K562 (cell line): ENCODE measurements around the gene ELOVL7. TPM values are rescaled to one million over a fixed set of nuclear protein-coding genes. Genes with fewer than 3 reads are reported as not detected.

Experiments
- ADNP ChIP-seq: fragments of 200-800 bp; sonication (Bioruptor generic); IDR thresholded peaks from 2 replicates; pipeline ENCODE4 v1.6.1; 2016; ENCODE audit warnings: missing genetic modification characterization, missing compliant biosample characterization
- BRF1 ChIP-seq: IDR thresholded peaks from 3 replicates; pipeline ENCODE4 v1.6.1; 2011; ENCODE audit warnings: borderline replicate concordance, mild to moderate bottlenecking; ENCODE audit not compliant: insufficient read length; ENCODE audit errors: extremely low read depth
- CHD4 ChIP-seq: fragments of 200-600 bp; sonication (generic); IDR thresholded peaks from 3 replicates; pipeline ENCODE4 v1.6.1; 2012; ENCODE audit warnings: low read depth, mild to moderate bottlenecking, mixed read lengths, low read length, inconsistent platforms; ENCODE audit not compliant: insufficient read depth, insufficient replicate concordance, poor library complexity, severe bottlenecking
- FOS ChIP-seq: IDR thresholded peaks from 3 replicates; pipeline ENCODE4 v1.6.1; 2011; ENCODE audit not compliant: insufficient read length; ENCODE audit errors: extremely low read depth
- FUS ChIP-seq: fragments of 200-400 bp; formaldehyde crosslinking; optimal IDR thresholded peaks from 2 replicates; pipeline ENCODE3; 2017; ENCODE audit warnings: low read depth, low read length
- HIVEP1 ChIP-seq: fragments of 250-450 bp; sonication (Bioruptor Pico); IDR thresholded peaks from 2 replicates; pipeline ENCODE4 v1.4.0; 2020; ENCODE audit warnings: mild to moderate bottlenecking
- HNRNPUL1 ChIP-seq: fragments of 200-400 bp; formaldehyde crosslinking; IDR thresholded peaks from 2 replicates; pipeline ENCODE4 v1.6.1; 2017; ENCODE audit warnings: low read length
- KHSRP ChIP-seq: fragments of 450-650 bp; IDR thresholded peaks from 2 replicates; pipeline ENCODE4 v1.6.1; 2017
- L3MBTL2 ChIP-seq: fragments of 450-650 bp; IDR thresholded peaks from 2 replicates; pipeline ENCODE4 v1.6.1; 2016; ENCODE audit warnings: mild to moderate bottlenecking, moderate library complexity
- MAFF ChIP-seq: IDR thresholded peaks from 2 replicates; pipeline ENCODE4 v1.6.1; 2012; ENCODE audit warnings: low read length, improper control_type of control experiment
- MCM2 ChIP-seq: fragments of 450-650 bp; IDR thresholded peaks from 2 replicates; pipeline ENCODE4 v1.6.1; 2017; ENCODE audit warnings: low read depth, mild to moderate bottlenecking
- NCOA4 ChIP-seq: fragments of 450-650 bp; IDR thresholded peaks from 2 replicates; pipeline ENCODE4 v1.6.1; 2018; ENCODE audit warnings: mild to moderate bottlenecking; ENCODE audit not compliant: partially characterized antibody
- POLR2AphosphoS2 ChIP-seq: IDR thresholded peaks from 2 replicates; pipeline ENCODE4 v1.6.1; 2012; ENCODE audit warnings: low read length, improper control_type of control experiment
- SRSF9 ChIP-seq: fragments of 200-400 bp; formaldehyde crosslinking; IDR thresholded peaks from 2 replicates; pipeline ENCODE4 v1.6.1; 2017; ENCODE audit warnings: low read depth, low read length, borderline replicate concordance
- XRCC3 ChIP-seq: fragments of 450-650 bp; IDR thresholded peaks from 2 replicates; pipeline ENCODE4 v1.6.1; 2017; ENCODE audit warnings: mild to moderate bottlenecking, moderate library complexity
- ZBED1 ChIP-seq: IDR thresholded peaks from 2 replicates; pipeline ENCODE4 v1.6.1; 2014
- ZBTB8A ChIP-seq: fragments of 450-650 bp; IDR thresholded peaks from 2 replicates; pipeline ENCODE4 v1.6.1; 2018; ENCODE audit warnings: mild to moderate bottlenecking, moderate library complexity; ENCODE audit not compliant: partially characterized antibody
- ZC3H11A ChIP-seq: IDR thresholded peaks from 2 replicates; pipeline ENCODE4 v1.6.1; 2012; ENCODE audit warnings: low read depth, low read length, improper control_type of control experiment
- ZNF133 ChIP-seq: fragments of 250-450 bp; sonication (Bioruptor Pico); IDR thresholded peaks from 2 replicates; pipeline ENCODE4 v1.4.0; 2020; ENCODE audit warnings: mild to moderate bottlenecking
- ZNF197 ChIP-seq: fragments of 200-800 bp; sonication (Bioruptor generic); IDR thresholded peaks from 2 replicates; pipeline ENCODE4 v1.6.1; 2016; ENCODE audit warnings: low read depth, missing genetic modification characterization, missing compliant biosample characterization
- ZNF695 ChIP-seq: fragments of 450-650 bp; formaldehyde crosslinking; IDR thresholded peaks from 2 replicates; pipeline ENCODE4 v1.4.0; 2020; ENCODE audit warnings: mild to moderate bottlenecking, moderate library complexity
- polyA plus RNA-seq, 8 experiments: library from polyadenylated mRNA; depleted of rRNA in 4 of 8; stranded (reverse) in 5 of 8; unstranded in 3 of 8; fragments of >200 nt; fragmentation: Nextera tagmentation in 2 of 8; fragmentation: Illumina TruSeq in 1 of 8; extraction: Ambion mirVana in 2 of 8; extraction: Trizol in 1 of 8; gene quantifications; 2 replicates each; pipeline versions ENCODE4 v1.2.1 to v1.2.3, GENCODE V29; 2011 to 2014; ENCODE audit warnings: inconsistent platforms in 1 of 8, missing spikeins in 1 of 8
- total RNA-seq, 7 experiments: library from RNA; depleted of rRNA in 6 of 7; stranded (reverse); fragments of >200 nt in 6 of 7; fragmentation: Illumina TruSeq in 2 of 7; extraction: Trizol in 2 of 7; gene quantifications; 2 replicates each; pipeline versions ENCODE4 v1.2.1 to v1.2.3, GENCODE V29; 2011 to 2021; ENCODE audit warnings: low replicate concordance in 1 of 7
- TF ChIP-seq, protein P1 (sequence below), 3 experiments: fragments of 200-800 bp in 1 of 3; fragments of 250-450 bp in 1 of 3; fragments of 450-650 bp in 1 of 3; sonication (Bioruptor Pico) in 1 of 3; sonication (Bioruptor generic) in 1 of 3; formaldehyde crosslinking in 1 of 3; IDR thresholded peaks; 2 replicates each; pipeline versions ENCODE4 v1.6.1 to v1.8.0; 2016 to 2022; ENCODE audit warnings: mild to moderate bottlenecking in 2 of 3, missing genetic modification characterization in 2 of 3, missing compliant biosample characterization in 1 of 3, moderate library complexity in 1 of 3
- TF ChIP-seq, protein P2 (sequence below): IDR thresholded peaks from 3 replicates; pipeline ENCODE4 v1.6.1; 2011; ENCODE audit warnings: borderline replicate concordance, mild to moderate bottlenecking, moderate library complexity; ENCODE audit not compliant: insufficient read length; ENCODE audit errors: extremely low read depth

ELOVL7 gene
- total and polyA plus RNA-seq, 9 of the 15 experiments (the other 6 are each of a cell fraction or from before 2014, with no cell fraction given): 4.5 to 12.3 (median 6.9) TPM

DNA sequence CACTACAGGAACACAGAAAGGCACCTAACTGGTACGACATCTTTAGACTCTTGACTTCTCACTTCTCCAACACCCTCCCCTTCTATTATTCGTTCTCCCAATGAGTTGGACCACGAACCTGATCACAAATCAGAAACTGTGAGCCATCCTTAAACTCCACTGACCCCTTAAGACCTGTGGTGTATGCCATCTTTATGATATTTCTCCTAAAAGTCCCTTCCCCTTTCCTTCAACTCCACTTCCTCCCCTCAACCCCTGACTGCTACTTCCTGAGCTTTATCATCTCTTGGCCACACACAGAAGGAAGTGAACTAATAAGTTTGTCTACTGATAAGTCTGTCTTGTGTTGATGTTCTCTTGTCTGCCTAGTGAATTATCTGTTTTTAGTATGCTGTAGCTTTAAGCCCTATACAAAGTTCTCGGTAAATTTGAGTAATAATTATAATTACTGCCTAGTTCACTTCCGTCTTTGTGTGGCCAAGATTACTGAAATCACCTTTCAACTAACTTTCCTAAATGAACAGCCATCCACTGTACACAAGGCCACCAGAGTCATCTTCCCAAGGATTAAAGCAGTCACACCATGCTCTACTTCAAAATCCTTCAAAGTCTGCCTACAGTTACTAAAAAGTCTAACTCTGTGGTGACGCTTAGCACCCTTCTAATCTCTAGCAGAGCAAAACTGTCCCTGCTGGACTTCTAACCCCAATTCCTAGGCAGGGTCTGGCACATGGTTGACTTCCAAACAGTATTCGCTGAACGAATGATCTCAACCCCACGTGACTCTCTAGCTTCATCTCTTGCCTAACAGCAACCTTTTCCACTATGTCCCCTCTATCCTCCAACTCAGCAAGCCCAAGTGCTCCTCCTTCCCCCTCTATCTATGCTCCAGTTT is 23.2 kb downstream of the ELOVL7 start (continued):
- TF ChIP-seq, protein P1, sequence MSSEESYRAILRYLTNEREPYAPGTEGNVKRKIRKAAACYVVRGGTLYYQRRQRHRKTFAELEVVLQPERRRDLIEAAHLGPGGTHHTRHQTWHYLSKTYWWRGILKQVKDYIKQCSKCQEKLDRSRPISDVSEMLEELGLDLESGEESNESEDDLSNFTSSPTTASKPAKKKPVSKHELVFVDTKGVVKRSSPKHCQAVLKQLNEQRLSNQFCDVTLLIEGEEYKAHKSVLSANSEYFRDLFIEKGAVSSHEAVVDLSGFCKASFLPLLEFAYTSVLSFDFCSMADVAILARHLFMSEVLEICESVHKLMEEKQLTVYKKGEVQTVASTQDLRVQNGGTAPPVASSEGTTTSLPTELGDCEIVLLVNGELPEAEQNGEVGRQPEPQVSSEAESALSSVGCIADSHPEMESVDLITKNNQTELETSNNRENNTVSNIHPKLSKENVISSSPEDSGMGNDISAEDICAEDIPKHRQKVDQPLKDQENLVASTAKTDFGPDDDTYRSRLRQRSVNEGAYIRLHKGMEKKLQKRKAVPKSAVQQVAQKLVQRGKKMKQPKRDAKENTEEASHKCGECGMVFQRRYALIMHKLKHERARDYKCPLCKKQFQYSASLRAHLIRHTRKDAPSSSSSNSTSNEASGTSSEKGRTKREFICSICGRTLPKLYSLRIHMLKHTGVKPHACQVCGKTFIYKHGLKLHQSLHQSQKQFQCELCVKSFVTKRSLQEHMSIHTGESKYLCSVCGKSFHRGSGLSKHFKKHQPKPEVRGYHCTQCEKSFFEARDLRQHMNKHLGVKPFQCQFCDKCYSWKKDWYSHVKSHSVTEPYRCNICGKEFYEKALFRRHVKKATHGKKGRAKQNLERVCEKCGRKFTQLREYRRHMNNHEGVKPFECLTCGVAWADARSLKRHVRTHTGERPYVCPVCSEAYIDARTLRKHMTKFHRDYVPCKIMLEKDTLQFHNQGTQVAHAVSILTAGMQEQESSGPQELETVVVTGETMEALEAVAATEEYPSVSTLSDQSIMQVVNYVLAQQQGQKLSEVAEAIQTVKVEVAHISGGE (CRISPR knock-in tag; IDR thresholded peaks at IDR 0.05): no peak
- no peak for TF ChIP-seq POLR2AphosphoS2
- no peak for TF ChIP-seq SRSF9
- no peak for TF ChIP-seq BRF1
- TF ChIP-seq HIVEP1 (CRISPR knock-in tag): no peak
- TF ChIP-seq, protein P2, sequence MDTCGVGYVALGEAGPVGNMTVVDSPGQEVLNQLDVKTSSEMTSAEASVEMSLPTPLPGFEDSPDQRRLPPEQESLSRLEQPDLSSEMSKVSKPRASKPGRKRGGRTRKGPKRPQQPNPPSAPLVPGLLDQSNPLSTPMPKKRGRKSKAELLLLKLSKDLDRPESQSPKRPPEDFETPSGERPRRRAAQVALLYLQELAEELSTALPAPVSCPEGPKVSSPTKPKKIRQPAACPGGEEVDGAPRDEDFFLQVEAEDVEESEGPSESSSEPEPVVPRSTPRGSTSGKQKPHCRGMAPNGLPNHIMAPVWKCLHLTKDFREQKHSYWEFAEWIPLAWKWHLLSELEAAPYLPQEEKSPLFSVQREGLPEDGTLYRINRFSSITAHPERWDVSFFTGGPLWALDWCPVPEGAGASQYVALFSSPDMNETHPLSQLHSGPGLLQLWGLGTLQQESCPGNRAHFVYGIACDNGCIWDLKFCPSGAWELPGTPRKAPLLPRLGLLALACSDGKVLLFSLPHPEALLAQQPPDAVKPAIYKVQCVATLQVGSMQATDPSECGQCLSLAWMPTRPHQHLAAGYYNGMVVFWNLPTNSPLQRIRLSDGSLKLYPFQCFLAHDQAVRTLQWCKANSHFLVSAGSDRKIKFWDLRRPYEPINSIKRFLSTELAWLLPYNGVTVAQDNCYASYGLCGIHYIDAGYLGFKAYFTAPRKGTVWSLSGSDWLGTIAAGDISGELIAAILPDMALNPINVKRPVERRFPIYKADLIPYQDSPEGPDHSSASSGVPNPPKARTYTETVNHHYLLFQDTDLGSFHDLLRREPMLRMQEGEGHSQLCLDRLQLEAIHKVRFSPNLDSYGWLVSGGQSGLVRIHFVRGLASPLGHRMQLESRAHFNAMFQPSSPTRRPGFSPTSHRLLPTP: no peak
- TF ChIP-seq HNRNPUL1: no peak
- 0 out of 2 replicates have a peak, but pooled peaks have one; percentile 26 for TF ChIP-seq ZNF197 (CRISPR knock-in tag)
- TF ChIP-seq ZNF695 (CRISPR knock-in tag): no peak
- 0 out of 2 replicates have a peak, but pooled peaks have one; percentile 24 for TF ChIP-seq ADNP (tag)
- no peak for TF ChIP-seq CHD4
- no peak for TF ChIP-seq ZNF133 (CRISPR knock-in tag)
- no peak for TF ChIP-seq ZBED1
- no peak for TF ChIP-seq MCM2
- no peak for TF ChIP-seq ZBTB8A
- TF ChIP-seq MAFF: no peak
- TF ChIP-seq ZC3H11A: no peak
- no peak for TF ChIP-seq XRCC3
- TF ChIP-seq FOS: no peak
- TF ChIP-seq NCOA4: no peak
- TF ChIP-seq L3MBTL2: peak; percentile 81
- no peak for TF ChIP-seq KHSRP
- no peak for TF ChIP-seq FUS
